HG02884 (cell line): ENCODE data around the gene SESN2.
"Not testable (repeated sequence)": the region's sequence is repeated elsewhere in the genome, so short reads cannot be mapped to it uniquely, and the experiment has no call there.

ENCODE experiments used
- ATAC-seq: cut with Tn5 transposase; IDR thresholded peaks from one replicate; pipeline ENCODE4 v1.9.1; 2021; ENCODE audit warnings: mild to moderate bottlenecking, moderate library complexity; ENCODE audit not compliant: unreplicated experiment

The SESN2 gene

DNA sequence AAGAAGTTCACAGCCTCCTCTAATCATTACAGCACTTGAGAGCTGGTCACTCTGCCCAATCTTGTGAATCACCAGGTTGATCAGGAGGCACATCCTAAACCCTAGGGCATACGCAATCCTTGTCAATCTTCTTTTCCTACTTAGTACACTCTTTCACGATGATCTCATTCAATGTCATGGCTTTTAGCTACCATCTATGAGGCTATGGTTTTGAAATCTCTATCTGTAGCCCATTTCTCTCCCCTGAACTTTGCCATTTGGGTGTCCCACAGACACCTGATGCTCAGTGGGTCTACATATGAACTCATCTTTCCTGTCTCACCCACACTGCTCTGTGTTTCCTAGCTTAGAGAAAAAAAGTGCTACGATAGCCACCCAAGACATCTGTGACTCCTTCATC lies 67.7 kb downstream of the SESN2 start:
- ATAC-seq: no peak

DNA sequence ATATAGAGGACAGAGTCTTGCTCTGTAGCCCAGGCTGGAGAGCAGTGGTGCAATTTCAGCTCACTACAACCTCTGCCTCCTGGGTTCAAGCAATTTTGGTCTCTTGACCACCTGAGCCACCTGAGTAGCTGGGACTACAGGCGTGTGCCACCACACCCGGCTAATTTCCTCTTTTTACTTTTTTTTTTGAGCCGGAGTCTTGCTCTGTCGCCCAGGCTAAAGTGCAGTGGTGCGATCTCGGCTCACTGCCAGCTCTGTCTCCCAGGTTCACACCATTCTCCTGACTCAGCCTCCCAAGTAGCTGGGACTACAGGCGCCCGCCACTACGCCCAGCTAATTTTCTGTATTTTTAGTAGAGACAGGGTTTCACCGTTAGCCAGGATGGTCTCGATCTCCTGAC lies 68.1 kb downstream of the SESN2 start:
- ATAC-seq: not testable (repeated sequence)

DNA sequence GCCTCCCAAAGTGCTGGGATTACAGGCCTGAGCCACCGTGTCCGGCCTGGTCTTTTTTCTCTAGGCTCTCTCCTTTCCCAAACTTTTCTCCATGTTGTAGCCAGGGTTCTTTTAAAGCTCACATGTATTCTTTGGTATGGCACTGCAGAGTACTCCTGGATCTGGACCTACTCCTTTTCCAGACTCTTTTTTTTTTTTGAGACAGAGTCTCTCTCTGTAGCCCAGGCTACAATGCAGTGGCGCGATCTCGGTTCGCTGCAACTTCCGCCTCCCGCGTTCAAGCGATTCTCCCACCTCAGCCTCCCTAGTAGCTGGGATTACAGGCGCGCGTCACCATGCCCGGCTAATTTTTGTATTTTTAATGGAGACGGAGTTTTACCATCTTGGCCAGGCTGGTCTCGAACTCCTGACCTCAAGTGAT lies 68.9 kb downstream of the SESN2 start:
- ATAC-seq: no peak

DNA sequence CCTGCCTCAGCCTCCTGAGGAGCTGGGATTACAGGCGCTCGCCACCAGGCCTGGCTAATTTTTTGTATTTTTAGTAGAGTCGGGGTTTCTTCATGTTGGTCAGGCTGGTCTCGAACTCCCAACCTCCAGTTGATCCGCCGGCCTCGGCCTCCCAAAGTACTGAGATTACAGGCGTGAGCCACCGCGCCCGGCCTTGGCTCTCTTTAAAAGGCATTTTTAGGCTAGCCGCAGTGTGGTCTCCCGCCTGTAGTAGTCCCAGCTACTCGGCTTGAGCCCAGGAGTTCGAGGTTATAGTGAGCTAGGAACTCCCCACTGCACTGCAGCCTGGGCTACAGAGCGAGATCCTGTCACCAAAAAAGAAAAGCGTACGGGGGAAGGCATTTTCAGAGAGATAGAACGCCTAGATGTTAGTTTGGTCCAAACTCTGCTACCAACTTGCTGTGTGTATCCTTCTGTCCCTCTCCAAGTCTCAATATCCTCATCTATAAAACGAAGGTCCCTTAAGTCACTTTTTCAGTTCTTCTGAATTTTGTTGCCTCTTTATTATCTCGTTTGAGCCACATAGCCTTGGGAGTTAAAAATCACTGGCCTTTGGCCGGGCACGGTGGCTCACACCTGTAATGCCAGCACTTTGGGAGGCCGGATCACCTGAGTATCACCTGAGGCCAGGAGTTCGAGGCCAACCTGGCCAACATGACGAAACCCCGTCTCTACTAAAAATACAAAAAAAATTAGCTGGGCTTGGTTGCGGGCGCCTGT lies 70.3 kb downstream of the SESN2 start:
- no peak for ATAC-seq
